HG03108 (cell line): ENCODE results near the gene TCEA3.

Experiments used
- ATAC-seq: cut with Tn5 transposase; IDR thresholded peaks from one replicate; pipeline ENCODE4 v1.9.1; 2021; ENCODE audit warnings: moderate library complexity; ENCODE audit not compliant: unreplicated experiment

TCEA3 gene

DNA sequence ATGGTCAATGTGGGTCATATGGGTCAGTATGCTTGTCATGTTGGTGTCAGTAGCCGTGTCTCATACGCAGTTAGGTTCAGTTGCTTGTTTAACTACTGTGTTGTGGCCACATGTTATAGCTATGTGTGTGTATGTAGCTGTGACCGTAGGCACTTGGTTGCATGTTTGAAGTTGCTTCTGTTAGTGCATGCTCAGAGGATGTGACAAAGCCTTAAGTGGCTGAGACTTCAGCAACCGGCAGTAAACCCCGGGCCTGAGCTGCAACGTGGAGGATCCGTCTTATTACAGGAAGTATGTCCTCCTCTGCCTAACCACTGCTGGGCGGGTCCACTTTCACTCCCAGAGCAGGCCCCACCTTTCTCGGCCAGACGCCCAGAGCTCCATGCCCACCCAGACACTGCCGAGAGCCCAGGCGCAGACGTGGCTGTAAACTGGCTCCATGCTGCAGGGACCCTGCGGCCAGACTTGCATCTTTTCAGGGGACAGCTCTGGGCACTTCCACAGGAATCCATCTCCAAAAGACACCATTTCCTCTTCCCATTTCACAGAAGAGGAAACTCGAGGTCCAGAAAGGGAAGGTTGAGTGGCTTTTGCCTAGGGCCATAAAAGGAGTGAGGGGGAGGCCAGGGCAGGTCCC is 2.2 kb downstream of the TCEA3 start:
- no peak for ATAC-seq

DNA sequence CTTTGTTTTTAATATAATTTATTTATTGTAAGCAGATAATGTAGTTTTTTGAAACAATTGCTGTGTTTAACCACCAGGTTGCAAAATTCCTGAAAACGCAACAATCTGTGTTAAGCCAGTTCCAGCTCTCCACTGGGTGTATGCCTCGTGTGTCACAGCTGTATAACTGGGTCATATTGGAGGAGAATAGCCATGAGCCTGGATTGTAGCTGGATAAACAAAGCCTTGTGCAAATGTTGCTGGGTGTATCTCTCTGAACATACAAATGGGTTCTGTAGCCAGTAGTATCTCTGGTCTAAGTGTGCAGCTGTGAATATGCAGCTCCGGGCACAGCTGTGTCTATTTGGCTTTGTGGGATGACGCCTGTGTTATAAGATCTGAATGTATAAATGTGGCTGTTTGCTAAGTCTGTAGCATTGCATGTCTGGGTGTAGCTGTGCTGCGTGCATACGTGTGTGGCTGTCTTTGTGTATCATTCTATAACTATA is 2.8 kb downstream of the TCEA3 start:
- ATAC-seq = no peak

- no peak for ATAC-seq
Measured at GRCh38 chr1:23421343-23421742, 3.2 kb downstream of the TCEA3 start.

DNA sequence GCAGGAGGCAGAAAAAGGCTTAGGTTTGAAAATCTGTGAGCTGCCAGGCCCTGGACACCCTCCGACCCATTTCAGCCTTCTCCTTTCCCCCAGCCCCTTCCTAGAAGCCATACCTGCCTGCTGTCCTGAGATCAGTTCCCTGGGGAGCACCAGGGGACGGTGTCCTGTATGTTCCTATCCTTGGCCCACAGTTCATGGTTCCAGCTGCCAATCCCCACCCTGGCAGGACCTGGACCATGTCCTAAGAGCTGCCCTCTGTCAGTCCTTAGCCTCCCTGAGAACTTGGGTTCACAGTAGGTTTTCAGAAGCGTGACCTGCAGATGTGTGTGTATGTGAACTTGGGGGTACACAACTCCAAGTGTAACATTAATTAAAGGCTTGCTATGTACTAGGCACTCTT is 3.8 kb downstream of the TCEA3 start:
- no peak for ATAC-seq

DNA sequence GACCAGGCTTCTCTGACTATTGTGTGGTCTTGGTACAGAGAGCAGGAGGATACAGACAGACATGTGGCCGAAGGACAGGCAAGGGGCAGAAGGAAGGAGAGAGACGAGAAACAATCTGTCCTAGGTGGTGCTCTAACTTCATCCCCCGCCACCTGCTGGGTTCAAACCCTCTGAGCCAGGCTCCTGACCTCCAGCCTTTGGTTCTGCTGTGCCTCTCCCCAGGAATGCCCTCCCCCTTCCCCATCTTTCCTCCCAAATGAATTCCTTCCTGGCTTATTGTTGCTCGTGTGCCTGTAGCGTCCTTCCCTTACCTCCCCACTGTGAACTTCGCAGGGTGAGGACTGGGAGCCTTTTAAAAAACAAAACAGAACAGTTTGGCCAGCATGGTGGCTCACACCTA is 5.4 kb downstream of the TCEA3 start:
- no peak for ATAC-seq

- no peak for ATAC-seq
Measured at GRCh38 chr1:23417570-23417969, 7.0 kb downstream of the TCEA3 start.

DNA sequence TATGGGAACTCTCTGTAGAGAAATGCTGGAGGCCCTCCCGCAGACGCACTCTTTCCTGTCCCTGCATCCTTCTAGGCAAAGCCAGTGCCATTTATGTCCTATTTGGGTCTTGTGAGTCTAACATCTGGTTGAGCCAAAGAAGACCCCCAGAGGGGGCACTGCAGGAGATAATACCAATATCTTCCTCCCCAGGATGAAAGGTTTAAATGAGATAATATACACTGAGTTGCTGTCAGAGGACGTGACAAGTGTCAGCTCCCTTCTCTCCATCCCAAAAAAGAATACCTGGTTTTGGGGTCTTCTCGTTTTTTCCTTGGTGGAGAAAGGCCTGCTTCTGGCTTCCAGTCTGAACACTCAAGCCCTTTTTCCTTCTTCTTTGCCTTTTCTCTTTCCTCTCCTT is 7.6 kb downstream of the TCEA3 start:
- ATAC-seq = no peak

DNA sequence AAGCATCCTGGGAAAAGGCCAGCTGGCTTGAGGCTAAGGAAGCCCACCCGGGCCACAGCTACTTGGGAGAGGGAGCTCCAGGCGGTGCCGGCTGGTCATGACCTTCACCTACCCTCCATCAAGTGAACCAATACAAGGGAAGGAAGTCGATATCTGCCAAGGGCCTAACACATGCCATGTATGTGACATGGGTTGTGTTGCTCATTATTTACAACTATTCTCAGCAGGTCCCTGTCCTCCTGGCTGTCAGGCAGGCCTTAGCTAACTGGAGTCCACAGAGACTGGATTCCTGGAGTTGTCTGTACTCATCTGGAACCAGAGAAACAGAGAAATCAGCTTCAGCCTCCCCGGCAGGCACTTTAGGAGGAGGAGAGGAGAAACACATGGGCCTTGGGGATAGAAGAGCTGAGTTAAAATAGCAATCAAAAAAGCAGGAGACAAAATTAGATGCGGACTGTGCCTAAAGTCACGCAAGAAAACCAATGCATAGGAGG is 15.7 kb downstream of the TCEA3 start:
- ATAC-seq = no peak

DNA sequence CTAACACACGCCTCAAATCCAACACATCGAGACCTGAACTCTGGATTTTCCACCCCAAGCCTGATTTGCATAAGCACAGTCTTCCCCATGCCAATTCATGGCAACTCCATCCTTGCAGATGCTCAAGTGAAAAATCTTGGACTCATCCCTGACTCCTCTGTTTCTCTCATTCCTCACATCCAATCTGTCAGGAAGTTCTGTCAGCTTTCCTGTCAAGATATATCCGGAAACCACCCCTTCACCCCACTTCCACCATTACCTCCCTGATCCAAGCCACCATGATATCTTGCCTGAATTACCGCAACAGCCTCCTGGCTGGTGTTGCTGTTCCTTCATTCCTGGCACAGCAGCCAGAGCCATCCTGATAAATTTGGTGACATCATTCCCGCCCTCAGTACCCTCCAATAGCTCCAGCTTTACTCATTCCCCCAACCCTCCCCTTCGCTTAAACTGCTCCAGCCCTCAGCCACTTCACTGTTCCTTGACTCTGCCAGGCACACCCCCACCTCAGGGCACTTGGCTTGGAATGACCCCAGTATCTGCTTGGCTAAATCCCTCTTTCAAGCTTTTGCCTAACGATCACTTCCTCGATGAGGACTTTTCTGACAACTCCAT is 17.4 kb downstream of the TCEA3 start:
- no peak for ATAC-seq

- no peak for ATAC-seq
Measured at GRCh38 chr1:23405946-23406345, 18.6 kb downstream of the TCEA3 start.

GRCh38 chr1:23403735-23404486 is 20.6 kb downstream of the TCEA3 start:
- ATAC-seq = no peak

DNA sequence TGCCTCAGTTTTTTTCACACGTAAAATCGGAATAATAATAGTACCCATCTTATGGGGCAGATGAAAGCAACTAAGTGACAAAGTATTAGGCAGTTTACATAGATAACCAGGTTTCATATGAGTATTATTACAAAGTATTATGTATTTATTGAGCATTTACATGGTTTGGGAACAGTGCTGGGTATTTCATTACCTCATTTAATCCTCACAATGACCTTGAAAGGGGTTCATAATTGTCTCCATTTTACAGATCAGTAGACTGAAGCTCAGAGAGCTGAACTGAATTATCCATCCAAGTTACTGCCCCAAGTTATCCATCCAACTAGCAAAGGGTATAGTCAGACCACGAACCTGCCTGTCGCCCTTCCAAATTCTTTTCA is 21.2 kb downstream of the TCEA3 start:
- ATAC-seq = no peak

DNA sequence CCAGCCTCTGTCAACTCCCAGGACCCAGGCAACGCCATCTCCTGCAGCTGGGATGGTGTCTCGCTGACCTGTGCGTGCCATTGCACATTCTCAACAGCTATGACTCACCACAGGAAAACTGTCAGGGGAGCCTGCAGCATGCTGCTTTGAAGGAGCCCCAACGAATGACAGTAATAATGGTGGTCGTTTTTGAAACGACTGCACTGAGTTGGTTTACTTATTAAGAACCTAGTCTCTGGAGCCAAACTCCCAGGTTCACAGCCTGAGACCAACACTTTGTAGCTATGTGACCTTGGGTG is 21.6 kb downstream of the TCEA3 start:
- no peak for ATAC-seq

- ATAC-seq = no peak
Measured at GRCh38 chr1:23402286-23403037, 22.1 kb downstream of the TCEA3 start.

GRCh38 chr1:23401313-23401712 is 23.2 kb downstream of the TCEA3 start:
- no peak for ATAC-seq

- no peak for ATAC-seq
Measured at GRCh38 chr1:23400324-23401114, 24.0 kb downstream of the TCEA3 start.

DNA sequence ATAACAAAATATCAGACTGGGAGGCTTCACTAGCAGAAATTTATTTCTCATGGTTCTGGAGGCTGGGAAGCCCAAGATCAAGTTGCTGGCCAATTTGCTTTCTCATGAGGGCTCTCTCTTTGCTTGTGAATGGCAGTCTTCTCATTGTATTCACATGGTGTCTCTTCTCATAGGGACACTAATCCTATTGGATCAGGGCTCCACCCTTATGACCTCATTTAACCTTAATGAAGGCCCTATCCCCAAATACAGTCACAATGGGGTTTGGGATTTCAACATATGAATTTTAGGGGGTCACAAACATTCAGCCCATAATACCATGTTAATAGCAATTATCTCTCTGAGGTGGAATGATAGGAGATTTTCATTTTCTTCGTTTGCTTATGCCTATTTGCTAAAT is 25.3 kb downstream of the TCEA3 start:
- ATAC-seq = no peak

DNA sequence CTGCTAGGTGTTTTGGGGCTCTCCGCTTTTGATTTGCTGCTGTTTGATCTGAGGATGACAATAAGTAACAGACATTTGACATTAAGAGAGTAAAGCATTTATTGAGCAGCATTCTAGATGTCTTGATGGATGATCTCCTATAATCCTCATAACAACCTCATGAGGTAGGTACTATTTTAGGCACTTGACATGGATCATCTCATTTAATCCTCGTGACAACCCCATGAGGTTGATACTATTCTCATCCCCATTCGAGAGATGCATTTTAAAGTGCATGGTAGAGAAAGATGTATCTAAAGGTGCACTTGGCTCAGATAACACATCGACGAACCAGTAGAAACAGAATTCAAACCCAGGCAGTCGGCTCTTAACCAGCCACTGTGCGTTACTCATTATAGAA is 26.6 kb downstream of the TCEA3 start:
- no peak for ATAC-seq

- ATAC-seq = no peak
Measured at GRCh38 chr1:23396380-23396779, 28.2 kb downstream of the TCEA3 start.

DNA sequence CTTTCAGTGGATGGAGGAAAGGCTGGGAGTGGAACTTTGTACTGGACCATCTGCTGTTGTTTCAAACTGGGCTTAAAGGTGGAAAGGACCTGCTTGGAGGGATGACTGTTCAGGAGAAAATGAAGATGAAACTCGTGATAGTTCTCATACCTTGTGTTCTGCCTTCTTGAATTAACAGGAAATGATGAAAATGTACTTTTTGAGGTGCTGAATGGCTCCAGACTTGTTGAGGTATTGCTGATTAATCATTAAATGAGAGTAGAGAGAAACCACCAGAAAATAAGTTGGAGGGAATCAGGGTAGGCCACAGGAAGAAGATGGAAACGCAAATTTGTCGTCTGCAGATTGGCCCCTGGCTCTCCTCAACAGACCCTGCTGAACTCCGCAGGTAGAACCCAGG is 28.7 kb downstream of the TCEA3 start:
- no peak for ATAC-seq
